SW480 (cell line): Measurements from ENCODE around the gene GSTM5.
"Not testable (repeated sequence)": the region's sequence is repeated elsewhere in the genome, so short reads cannot be mapped to it uniquely, and the experiment has no call there.

Experiments used
- DNase-seq: peaks from one replicate; pipeline ENCODE4 v3.0.0-alpha.2; 2016; ENCODE audit warnings: low spot score

Gene GSTM5

GRCh38 chr1:109728870-109729269 lies 16.8 kb downstream of the GSTM5 start:
- DNase-seq: no peak

GRCh38 chr1:109730666-109731065 lies 18.6 kb downstream of the GSTM5 start:
- DNase-seq: no peak

GRCh38 chr1:109732390-109732881 lies 20.4 kb downstream of the GSTM5 start:
- no peak for DNase-seq

GRCh38 chr1:109733236-109733870 lies 21.3 kb downstream of the GSTM5 start:
- DNase-seq: no peak

GRCh38 chr1:109739738-109740614 lies 27.9 kb downstream of the GSTM5 start:
- no peak for DNase-seq

DNA sequence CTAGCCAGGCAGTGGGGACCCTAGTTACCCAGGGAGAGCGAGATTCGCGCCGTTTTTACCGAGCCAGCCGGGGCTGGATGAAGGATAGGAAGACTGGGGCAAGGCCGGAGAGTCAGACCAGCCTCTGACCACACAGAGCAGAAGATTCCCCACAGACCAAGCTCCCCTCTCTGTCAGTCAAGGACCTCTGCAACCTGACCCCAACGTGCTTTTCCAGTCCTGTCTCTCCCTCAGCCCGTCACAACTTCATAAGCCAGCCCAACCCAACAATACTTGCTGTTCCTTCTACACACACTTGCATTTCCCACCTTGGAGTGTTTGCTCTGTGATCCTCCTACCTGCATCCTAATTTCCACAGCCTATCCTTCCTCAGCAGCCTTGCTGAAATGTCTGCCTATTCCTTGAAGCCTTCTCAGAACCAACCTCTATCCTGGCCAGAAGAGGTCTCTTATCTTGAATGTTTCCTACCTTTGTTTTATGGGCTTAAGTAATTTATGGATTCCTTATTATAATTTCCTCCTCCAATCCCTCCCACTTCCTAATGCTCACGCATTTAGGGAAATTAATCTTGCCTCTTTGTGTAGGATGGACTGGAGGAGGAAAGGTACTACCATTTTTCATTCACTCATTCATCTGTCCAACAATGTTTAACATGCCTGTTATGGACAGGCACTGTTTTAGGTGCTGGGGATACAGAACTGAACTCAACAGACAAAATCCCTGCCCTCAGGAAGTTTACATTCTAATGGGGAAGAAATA lies 28.7 kb downstream of the GSTM5 start, which contains the start of gene GSTM3:
Gene GSTM3, minus strand, starts transcription at position 424 of the 759 bp plus-strand sequence. CDS start 751 bp downstream, outside the sequence.
- DNase-seq: no peak

DNA sequence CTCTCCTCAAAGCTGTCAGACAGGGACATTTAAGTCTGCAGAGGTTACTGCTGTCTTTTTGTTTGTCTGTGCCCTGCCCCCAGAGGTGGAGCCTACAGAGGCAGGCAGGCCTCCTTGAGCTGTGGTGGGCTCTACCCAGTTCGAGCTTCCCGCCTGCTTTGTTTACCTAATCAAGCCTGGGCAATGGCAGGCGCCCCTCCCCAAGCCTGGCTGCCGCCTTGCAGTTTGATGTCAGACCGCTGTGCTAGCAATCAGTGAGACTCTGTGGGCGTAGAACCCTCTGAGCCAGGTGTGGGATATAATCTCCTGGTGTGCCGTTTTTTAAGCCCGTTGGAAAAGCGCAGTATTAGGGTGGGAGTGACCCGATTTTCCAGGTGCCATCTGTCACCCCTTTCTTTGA lies 36.3 kb downstream of the GSTM5 start:
- DNase-seq: not testable (repeated sequence)

DNA sequence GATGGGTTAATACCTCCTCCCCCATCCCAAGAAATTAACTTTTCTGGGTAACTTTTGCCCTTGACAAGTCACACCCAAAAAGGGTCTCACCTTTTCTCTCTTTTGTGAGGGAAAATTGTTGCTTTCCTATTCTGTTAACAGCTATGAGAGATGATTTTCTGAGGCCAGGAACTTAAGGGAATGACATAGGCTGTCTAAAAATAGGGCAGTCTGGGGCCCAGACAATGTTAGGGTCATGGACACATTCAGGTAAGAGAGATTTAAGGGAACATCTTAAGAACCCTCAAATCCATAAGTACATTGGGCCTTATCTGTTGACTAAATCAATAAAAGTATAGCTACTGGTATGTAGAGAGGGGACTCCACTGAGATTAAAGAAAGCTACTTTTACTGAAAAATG lies 37.2 kb downstream of the GSTM5 start:
- no peak for DNase-seq

GRCh38 chr1:109750241-109750882 lies 38.3 kb downstream of the GSTM5 start:
- no peak for DNase-seq

DNA sequence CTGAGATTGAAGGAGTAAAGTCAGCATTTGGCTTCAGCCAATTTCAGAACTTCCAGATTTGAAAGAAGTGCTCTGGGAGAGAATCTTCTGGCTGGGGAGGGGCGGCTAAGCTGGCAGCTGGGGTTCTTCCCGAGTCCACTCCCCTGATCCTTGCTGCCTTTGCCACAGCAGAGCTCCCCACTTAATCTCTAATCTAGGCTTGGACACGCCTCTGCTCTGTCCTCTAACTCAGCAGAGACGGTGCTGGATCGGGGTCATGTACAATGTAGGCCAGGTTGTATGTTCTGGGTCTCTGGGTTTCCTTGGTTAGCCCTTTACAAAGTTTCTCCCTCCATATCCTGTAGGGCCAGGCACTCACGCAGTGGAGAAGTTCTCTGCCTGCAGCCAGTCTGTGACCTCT lies 38.9 kb downstream of the GSTM5 start:
- DNase-seq: no peak

GRCh38 chr1:109751531-109752260 lies 39.6 kb downstream of the GSTM5 start:
- no peak for DNase-seq

DNA sequence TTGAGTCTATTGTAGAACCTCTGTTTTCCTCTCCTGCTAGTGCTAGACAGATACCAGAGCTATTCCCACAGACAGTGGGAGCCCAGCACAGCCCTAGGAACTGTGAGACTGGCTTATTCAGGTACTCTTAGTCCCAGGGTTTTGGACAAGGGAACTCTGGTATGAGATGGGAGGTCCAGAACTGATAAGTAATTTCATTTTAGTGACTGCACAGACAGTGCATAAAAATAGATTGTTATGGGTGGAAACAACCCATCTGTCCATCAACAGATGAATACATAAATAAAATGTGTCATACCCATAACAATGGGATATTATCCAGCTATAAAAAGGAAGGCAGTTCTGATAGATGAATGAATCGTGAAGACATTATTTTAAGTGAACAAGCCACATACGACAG lies 42.7 kb downstream of the GSTM5 start:
- no peak for DNase-seq

GRCh38 chr1:109756325-109756724 lies 44.3 kb downstream of the GSTM5 start:
- DNase-seq: not testable (repeated sequence)

- DNase-seq: no peak
Measured at GRCh38 chr1:109756848-109757521, 44.9 kb downstream of the GSTM5 start.

GRCh38 chr1:109757936-109758786 lies 46.1 kb downstream of the GSTM5 start:
- DNase-seq: no peak

GRCh38 chr1:109759513-109760334 lies 47.7 kb downstream of the GSTM5 start:
- no peak for DNase-seq

DNA sequence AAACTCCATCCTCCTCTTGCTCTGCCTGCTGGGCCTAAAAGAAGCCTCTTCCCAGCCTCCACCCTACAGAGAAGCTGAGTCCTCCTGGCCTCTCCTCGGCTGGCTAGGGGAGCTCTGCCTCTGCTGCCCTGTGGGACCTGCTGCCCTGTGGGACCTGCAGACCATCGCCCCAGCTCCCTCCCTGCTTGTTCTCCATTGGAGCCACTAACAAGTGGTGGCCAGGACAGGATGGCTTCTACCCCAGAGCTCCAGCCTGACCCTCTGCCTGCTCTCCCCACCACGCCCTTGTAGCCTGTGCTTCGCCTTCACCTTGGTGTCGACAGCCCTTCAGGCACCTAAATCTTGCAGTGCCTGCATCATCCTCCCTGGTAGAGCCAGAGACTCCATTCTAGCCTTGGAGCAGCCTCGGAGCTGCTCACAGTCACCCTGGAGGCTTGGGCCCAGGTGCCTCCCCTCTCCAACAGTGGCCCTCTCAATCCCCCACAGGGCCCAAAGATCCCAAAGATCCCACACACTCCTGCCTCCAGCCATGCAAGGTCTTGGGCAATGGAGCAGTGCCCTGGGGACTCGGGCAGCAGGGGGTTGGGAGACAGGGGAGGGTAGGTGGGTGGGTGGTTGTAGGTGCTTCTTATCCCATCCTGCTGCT lies 48.7 kb downstream of the GSTM5 start:
- no peak for DNase-seq
